ENCODE measurements around the gene RPS27. TPM values are rescaled to one million over a fixed set of nuclear protein-coding genes. Genes with fewer than 3 reads are reported as not detected.
A peak's percentile ranks its signal among the peaks of the same experiment; 100 is the strongest.
"Not testable (repeated sequence)": the region's sequence is repeated elsewhere in the genome, so short reads cannot be mapped to it uniquely, and the experiment has no call there.

Gene RPS27
- polyA plus RNA-seq, 6 donors from 2014 or later = 15,695 to 24,474 (median 20,858) TPM

DNA sequence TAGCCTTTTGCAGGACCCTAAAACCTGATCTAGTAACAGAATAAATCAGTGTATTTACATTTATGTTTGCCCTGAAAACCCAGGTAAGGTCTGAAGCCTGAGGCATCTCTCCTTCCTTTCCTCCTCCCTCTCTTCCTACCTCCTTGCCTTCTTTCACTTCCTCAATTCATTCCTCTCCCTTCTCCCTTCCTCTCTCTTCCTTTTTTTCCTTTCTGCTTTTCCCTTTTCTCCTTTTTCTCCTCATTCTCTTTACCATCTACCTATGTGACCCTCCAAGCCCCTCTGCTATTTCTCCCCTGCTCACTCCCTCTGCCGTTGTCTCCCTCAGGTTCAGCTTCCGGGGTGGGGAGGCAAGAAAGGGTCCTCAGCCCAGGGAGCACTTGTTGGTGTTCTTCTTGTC is 8.8 kb upstream of the RPS27 start:
- not testable (repeated sequence) for H3K27me3 Mint-ChIP-seq; H3K9me3 Mint-ChIP-seq; DNase-seq; H3K36me3 Mint-ChIP-seq; ATAC-seq (ENCODE audit: low read depth in 2 of 2); H3K4me3 Mint-ChIP-seq
- peak overlapping the region in 1 of 6 donors; percentile 41 for H3K27ac Mint-ChIP-seq
- peaks cover 25 to 35% (median 30%) of the 10 kb centered on the region in 3 donors for H3K4me1 Mint-ChIP-seq

DNA sequence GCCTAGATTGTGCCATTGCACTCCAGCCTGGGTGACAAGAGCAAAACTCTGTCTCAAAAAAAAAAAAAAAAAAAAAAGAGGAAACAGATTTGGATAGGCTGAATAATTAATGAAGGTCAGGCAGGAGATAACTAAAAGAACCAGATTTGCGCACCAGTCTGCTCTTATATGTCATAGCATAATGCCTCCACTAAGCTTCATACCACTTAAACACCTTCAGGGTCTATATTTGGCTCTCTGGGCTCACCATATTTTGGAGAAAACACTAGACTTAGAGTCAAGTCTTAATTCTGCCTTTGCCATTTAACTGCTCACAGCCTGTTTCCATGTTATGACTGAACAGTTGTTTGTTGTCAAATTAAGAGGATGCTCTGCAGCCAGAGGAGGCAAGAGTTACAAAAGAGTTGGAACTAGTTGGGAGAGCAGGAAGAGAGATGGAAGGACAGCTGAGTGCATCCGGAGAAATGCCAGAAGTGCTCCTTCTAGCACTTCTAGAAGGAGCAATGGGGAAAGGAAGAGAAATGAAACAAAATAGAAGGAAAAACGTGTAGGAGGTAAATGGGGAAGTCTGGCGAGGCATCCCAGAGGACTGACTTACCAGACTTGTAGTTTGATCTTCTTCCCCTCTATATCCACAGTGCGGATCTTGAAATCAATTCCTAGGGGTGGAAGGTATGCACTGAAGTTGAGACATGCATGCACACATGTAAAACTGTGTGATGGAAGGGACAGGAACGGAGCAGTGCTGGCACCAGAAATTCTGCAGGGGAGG is 6.3 kb upstream of the RPS27 start:
- no peaks in the 10 kb centered on the region for H3K27me3 Mint-ChIP-seq
- ATAC-seq (ENCODE audit: low read depth in 2 of 2) (peak in 1 of 2 donors; percentile 24), DNase-seq (no peak)
- no peaks in the 10 kb centered on the region for H3K9me3 Mint-ChIP-seq
- H3K27ac Mint-ChIP-seq = peak overlapping the region in 3 of 6 donors; percentile 19 to 86 (median 53)
- H3K36me3 Mint-ChIP-seq = no peaks in the 10 kb centered on the region
- peak overlapping the region in 2 of 8 donors; percentile 25 to 72 for H3K4me3 Mint-ChIP-seq
- H3K4me1 Mint-ChIP-seq = peaks cover 23 to 33% (median 26%) of the 10 kb centered on the region in 3 donors

DNA sequence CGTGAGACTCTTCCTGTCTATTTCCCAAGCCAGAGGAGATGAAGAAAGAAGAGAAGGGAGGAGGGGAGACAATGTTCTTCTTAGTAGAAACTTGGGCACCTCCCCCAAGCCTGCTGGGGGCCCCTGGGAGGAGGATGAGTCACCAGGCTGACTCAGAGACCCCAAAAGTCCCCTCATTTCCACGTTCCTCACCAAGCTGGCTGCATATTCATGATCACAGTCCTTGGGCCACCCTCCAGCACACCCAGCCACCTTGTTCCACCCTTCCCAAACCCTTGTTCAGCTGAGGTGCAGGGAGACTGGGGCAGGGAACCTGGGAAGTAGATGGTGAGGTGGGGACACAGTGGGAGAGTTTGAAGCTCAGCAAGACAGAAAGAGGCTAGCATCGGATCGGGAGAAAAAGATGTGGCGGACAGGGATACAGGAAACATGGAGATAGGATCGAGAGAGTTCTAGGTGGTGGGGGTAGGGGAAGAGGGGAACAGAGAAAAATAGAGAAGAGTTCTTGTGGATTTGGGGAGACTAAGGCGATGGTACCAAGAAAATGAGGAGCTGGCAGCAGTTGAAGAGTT is 5.1 kb upstream of the RPS27 start:
- no peaks in the 10 kb centered on the region for H3K27me3 Mint-ChIP-seq
- no peak for ATAC-seq (ENCODE audit: low read depth in 2 of 2)
- H3K36me3 Mint-ChIP-seq = peaks cover 0 to 2% of the 10 kb centered on the region in 2 donors
- no peak for DNase-seq
- no peaks in the 10 kb centered on the region for H3K9me3 Mint-ChIP-seq
- H3K27ac Mint-ChIP-seq = peak overlapping the region in 4 of 6 donors; percentile 24 to 87 (median 78)
- peak overlapping the region; percentile 80 to 92 (median 86) for H3K4me3 Mint-ChIP-seq
- H3K4me1 Mint-ChIP-seq = peaks cover 30 to 40% (median 33%) of the 10 kb centered on the region in 3 donors

DNA sequence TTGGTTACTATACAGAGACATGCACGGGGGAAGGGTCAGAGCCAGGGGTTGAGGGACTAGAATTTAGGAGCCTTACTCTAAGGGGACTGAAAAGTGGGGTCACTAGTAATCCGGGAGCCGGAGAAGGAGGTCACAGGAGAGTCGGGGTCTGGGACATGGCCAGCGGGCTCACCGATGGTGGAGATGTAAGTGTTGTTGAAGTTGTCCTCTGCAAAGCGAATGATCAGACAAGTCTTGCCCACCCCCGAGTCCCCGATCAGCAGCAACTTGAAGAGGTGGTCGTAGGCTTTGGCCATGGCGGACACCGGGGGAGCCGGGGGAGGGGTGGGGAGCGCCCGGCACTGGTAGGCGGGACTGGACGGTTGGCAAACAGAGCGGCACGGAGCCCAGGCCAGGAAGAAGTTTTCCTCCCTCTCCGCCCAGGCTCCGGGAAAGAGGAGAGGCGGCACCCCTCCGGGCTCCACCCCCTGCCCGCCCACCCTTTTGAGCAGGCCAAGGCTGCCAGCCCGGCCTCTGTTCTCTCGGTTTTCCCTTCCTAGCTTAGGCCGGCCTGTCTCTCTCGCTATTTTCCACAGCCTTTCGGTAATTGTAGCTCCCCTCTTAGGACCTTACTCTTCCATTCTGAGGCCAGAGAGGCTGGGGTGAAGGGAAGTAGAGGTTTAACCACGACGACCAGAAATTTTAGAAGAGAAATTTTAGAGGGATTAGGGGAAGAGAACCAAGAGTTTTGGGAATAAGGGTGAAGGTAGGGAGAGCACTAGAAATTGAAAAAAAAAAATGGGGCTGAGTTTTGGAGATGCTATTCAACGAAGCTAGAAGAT is 4.4 kb upstream of the RPS27 start, which contains the start of gene RAB13:
TSS of gene RAB13 (minus strand) at position 399 of the 821 bp plus-strand sequence. CDS start at position 296, 103 bp downstream.
- Mint-ChIP-seq H3K27ac (peak within 1 kb of the TSS; percentile 82 to 98 (median 94)), H3K27me3 (no peaks in the 10 kb centered on the region), H3K4me1 (peaks cover 33 to 46% (median 38%) of the 10 kb centered on the region in 3 donors), H3K4me3 (peak within 1 kb of the TSS; percentile 81 to 92 (median 87)), H3K36me3 (peaks cover 0 to 6% of the 10 kb centered on the region in 2 donors), H3K9me3 (no peaks in the 10 kb centered on the region)
- ATAC-seq (ENCODE audit: low read depth in 2 of 2) = no peak
- no peak for DNase-seq

DNA sequence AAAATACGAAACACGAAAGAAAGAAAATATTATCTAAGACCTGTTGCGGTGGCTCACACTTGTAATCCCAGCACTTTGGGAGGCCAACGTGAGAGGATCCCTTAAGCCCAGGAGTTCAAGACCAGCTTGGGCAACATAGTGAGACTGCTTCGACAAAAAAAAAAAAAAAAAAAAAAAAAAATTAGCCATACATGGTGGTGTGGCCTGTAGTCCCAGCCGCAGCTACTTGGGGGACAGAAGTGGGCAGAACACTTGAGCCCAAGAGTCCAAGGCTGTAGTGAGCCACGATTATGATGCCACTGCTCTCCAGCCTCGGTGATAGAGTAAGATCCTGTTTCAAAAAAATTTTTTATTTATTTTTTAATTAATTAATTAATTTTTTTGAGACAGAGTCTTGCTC is 2.9 kb upstream of the RPS27 start:
- Mint-ChIP-seq H3K36me3 (peaks cover 12 to 17% of the 10 kb centered on the region in 2 donors), H3K9me3 (no peaks in the 10 kb centered on the region), H3K4me1 (peaks cover 44 to 53% (median 52%) of the 10 kb centered on the region in 3 donors), H3K27ac (peak overlapping the region in 5 of 6 donors; percentile 82 to 98 (median 94)), H3K4me3 (peak overlapping the region in 1 of 8 donors; percentile 85), H3K27me3 (no peaks in the 10 kb centered on the region)
- ATAC-seq (ENCODE audit: low read depth in 2 of 2) = no peak
- DNase-seq = no peak

DNA sequence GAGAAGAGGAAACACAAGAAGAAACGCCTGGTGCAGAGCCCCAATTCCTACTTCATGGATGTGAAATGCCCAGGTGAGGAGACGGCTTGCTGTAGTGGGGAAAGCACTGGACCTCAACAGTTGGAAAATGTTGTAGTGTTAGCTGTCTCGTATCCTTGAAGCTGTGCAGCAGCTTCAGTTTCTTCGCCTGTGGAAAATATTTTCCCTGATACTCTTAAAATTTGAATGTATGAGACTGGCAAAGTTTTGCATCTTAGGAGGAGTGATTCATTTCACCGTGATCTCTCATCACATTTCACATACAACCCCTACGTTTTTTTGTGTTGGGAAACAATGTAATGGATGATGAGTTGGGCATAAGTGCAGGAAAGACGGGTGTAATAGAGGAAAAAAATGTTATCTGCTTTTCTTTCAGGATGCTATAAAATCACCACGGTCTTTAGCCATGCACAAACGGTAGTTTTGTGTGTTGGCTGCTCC is 629 bp downstream of the RPS27 start:
- Mint-ChIP-seq H3K27ac (peak overlapping the region; percentile 98 to 100 (median 100)), H3K27me3 (no peaks in the 10 kb centered on the region), H3K9me3 (no peaks in the 10 kb centered on the region), H3K4me3 (peak overlapping the region; percentile 93 to 100 (median 97)), H3K36me3 (peaks cover 27 to 32% of the 10 kb centered on the region in 2 donors), H3K4me1 (peaks cover 36 to 54% (median 41%) of the 10 kb centered on the region in 3 donors)
- no peak for DNase-seq
- ATAC-seq (ENCODE audit: low read depth in 2 of 2) = no peak

DNA sequence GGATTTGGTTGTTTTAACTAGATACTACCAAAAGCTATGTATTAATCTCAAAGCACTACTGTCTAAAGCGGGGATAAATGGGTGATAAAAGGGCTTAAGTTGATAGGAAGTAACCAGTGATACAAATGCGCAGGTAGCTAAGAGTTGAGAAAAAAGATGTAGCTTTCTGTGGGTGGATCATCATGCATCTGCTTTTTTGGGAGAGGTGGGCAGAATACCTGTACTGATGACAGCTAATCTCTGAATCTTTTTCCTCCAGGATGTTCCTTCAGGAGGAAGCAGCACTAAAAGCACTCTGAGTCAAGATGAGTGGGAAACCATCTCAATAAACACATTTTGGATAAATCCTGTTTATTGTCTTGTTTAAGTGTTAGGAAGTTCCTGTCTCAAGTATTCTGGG is 1.2 kb downstream of the RPS27 start:
- ATAC-seq (ENCODE audit: low read depth in 2 of 2) (no peak), DNase-seq (no peak)
- H3K4me1 Mint-ChIP-seq = peaks cover 31 to 49% (median 35%) of the 10 kb centered on the region in 3 donors
- H3K36me3 Mint-ChIP-seq = peaks cover 27 to 32% of the 10 kb centered on the region in 2 donors
- no peaks in the 10 kb centered on the region for H3K27me3 Mint-ChIP-seq
- peak overlapping the region; percentile 93 to 100 (median 97) for H3K4me3 Mint-ChIP-seq
- peak overlapping the region; percentile 98 to 100 (median 100) for H3K27ac Mint-ChIP-seq
- H3K9me3 Mint-ChIP-seq = no peaks in the 10 kb centered on the region

DNA sequence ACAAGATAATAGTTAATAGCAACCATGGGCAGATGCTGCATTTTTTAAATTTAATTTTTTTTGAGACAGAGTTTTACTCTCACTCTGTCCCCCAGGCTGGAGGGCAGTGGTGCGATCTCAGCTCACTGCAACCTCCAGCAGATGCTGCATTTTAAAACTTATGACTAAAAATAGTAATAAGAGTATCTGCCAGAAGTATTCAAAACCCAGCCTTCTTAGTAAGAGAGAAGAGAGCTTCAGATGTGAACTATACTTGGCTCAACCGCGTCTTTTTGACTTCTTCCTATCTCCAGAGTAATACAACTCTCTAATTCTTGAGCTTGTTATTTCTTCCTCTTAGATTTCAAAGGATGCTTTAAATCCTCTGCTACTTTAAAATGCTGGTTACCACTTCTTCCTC is 4.6 kb downstream of the RPS27 start:
- Mint-ChIP-seq H3K36me3 (peaks cover 27 to 32% of the 10 kb centered on the region in 2 donors), H3K4me3 (peak overlapping the region in 1 of 8 donors; percentile 28), H3K27ac (peak overlapping the region in 2 of 6 donors; percentile 55 to 67), H3K4me1 (peaks cover 23 to 39% (median 24%) of the 10 kb centered on the region in 3 donors), H3K9me3 (no peaks in the 10 kb centered on the region), H3K27me3 (no peaks in the 10 kb centered on the region)
- DNase-seq = no peak
- no peak for ATAC-seq (ENCODE audit: low read depth in 2 of 2)

DNA sequence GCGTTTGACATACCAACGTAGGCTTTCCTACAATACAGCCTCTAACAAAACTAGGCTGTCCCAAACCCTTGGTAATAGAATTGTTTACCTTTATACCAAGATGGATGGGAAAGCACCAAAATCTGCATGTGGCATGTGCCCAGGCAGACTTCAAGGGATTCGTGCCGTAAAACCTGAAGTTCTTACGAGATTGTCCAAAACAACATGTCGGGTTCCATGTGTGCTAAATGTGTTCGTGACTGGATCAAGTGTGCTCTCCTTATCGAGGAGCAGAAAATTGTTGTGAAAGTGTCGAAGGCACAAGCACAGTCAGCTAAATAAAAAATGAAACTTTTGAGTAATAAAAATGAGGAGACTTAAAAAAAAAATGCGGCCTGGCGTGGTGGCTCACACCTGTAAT is 5.1 kb downstream of the RPS27 start:
- H3K27me3 Mint-ChIP-seq = no peaks in the 10 kb centered on the region
- peak overlapping the region in 1 of 8 donors; percentile 28 for H3K4me3 Mint-ChIP-seq
- peaks cover 19 to 35% (median 20%) of the 10 kb centered on the region in 3 donors for H3K4me1 Mint-ChIP-seq
- H3K27ac Mint-ChIP-seq = peak overlapping the region in 2 of 6 donors; percentile 55 to 67
- H3K9me3 Mint-ChIP-seq = no peaks in the 10 kb centered on the region
- DNase-seq (no peak), ATAC-seq (ENCODE audit: low read depth in 2 of 2) (no peak)
- peaks cover 27 to 28% of the 10 kb centered on the region in 2 donors for H3K36me3 Mint-ChIP-seq

DNA sequence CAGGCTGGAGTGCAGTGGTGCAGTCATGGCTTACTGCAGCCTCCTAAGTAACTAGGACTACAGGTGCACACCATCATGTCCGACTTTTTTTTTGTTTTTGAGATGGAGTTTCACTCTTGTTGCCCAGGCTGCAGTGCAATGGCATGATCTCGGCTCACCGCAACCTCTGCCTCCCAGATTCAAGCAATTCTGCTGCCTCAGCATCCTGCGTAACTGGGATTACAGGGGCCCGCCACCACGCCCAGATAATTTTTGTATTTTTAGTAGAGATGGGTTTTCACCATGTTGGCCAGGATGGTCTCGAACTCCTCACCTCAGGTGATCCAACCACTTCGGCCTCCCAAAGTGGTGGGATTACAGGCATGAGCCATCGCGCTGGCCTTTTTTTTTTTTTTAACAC is 6.3 kb downstream of the RPS27 start:
- not testable (repeated sequence) for H3K27me3 Mint-ChIP-seq; H3K4me3 Mint-ChIP-seq; ATAC-seq (ENCODE audit: low read depth in 2 of 2); DNase-seq; H3K9me3 Mint-ChIP-seq; H3K27ac Mint-ChIP-seq
- peaks cover 19 to 21% of the 10 kb centered on the region in 2 donors for H3K36me3 Mint-ChIP-seq
- peaks cover 8 to 24% (median 11%) of the 10 kb centered on the region in 3 donors for H3K4me1 Mint-ChIP-seq

DNA sequence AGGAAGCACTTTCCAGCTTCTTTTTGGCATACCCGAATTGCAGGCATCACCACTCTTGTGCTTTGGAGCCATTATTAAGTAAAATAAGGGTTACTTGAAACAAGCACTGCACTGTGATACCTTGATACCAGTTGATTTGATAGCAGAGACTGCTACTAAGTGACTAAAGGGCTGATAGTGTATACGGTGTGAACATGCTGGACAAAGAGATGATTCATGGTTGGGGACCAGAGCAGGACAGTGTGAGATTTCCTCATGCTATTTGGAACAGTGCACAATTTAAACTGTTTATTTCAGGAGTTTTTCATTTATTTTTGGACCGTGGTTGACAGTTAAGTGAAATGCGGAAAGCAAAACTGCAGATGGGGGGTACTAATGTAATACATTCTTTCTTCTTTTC is 9.9 kb downstream of the RPS27 start:
- no peak overlapping the region for H3K4me3 Mint-ChIP-seq
- DNase-seq (no peak), ATAC-seq (ENCODE audit: low read depth in 2 of 2) (no peak)
- H3K9me3 Mint-ChIP-seq = no peaks in the 10 kb centered on the region
- H3K27ac Mint-ChIP-seq = peak overlapping the region in 1 of 6 donors; percentile 10
- peaks cover 5 to 7% of the 10 kb centered on the region in 2 donors for H3K36me3 Mint-ChIP-seq
- H3K4me1 Mint-ChIP-seq = peaks cover 0 to 4% (median 2%) of the 10 kb centered on the region in 3 donors
- H3K27me3 Mint-ChIP-seq = no peaks in the 10 kb centered on the region

DNA sequence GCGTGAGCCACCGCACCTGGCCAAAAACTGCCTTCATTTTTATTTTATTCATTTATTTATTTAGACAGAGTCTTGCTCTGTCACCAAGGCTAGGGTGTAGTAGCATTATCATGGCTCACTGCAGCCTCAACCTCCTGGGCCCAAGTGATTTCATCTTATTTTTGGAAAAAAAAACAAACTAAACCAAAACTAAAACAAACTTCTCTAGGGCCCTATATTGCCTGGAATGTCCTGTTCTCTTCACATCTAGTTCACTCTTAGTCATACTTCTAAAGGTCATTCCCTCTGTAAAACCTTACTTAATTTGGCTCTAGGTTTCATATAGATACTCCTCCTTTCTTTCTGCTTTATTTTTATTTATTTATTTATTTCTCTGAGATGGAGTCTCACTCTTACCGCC is 15.6 kb downstream of the RPS27 start:
- no peaks in the 10 kb centered on the region for H3K27me3 Mint-ChIP-seq
- peaks cover 0 to 3% of the 10 kb centered on the region in 2 donors for H3K36me3 Mint-ChIP-seq
- no peaks in the 10 kb centered on the region for H3K9me3 Mint-ChIP-seq
- H3K4me1 Mint-ChIP-seq = no peaks in the 10 kb centered on the region
- no peak for DNase-seq
- no peak overlapping the region for H3K4me3 Mint-ChIP-seq
- no peak for ATAC-seq (ENCODE audit: low read depth in 2 of 2)
- no peak overlapping the region for H3K27ac Mint-ChIP-seq

DNA sequence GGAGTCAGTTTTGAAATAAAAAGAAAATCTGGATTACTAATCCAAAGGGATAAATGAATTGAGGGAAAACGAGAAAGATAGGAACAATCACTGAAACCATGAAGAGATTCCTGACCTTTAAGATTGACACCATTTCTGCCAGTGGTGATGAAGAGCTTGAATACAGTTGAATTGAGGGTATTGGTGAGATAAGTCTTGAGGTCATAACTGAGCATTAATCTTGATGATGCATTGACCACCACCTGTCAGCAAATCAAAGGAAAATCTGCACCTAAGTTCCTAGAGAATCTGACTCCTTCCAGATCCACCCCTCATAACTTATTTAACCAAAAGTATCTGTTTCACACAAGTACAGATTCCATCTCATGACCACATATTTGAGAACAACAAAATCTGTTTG is 21.6 kb downstream of the RPS27 start:
- no peaks in the 10 kb centered on the region for H3K27me3 Mint-ChIP-seq
- peaks cover 0 to 9% of the 10 kb centered on the region in 2 donors for H3K36me3 Mint-ChIP-seq
- no peak for ATAC-seq (ENCODE audit: low read depth in 2 of 2)
- no peak overlapping the region for H3K4me3 Mint-ChIP-seq
- no peak for DNase-seq
- H3K9me3 Mint-ChIP-seq = no peaks in the 10 kb centered on the region
- H3K4me1 Mint-ChIP-seq = no peaks in the 10 kb centered on the region
- H3K27ac Mint-ChIP-seq = no peak overlapping the region
